ENCODE data around the gene FCGR3A. TPM values are rescaled to one million over a fixed set of nuclear protein-coding genes. Genes with fewer than 3 reads are reported as not detected.
"Not testable (repeated sequence)": the region's sequence is repeated elsewhere in the genome, so short reads cannot be mapped to it uniquely, and the experiment has no call there.

The FCGR3A gene
- total RNA-seq (0.66 TPM), polyA plus RNA-seq (ENCODE audit: insufficient read depth in 1 of 8, insufficient read length in 8 of 8, low replicate concordance in 1 of 8) (1 to 10 TPM in 7 of 8 donors, under 1 TPM in 1; 0.99 to 3.1 (median 1.9) TPM)
- long read RNA-seq, donor 1, partial matches to known transcripts, result 0 of 1 reads
- long read RNA-seq, donor 1, other reads (novel, unspliced or antisense), result 0 of 1 reads
- long read RNA-seq, donor 2, result 0 reads
- long read RNA-seq, donor 3, partial matches to known transcripts, result 0 of 1 reads
- long read RNA-seq, donor 3, other reads (novel, unspliced or antisense), result 0 of 1 reads
- long read RNA-seq, donor 4, result 0 reads
- long read RNA-seq, donor 5, partial matches to known transcripts, result 0 of 1 reads
- long read RNA-seq, donor 5, other reads (novel, unspliced or antisense), result 0 of 1 reads
- long read RNA-seq, donor 6, partial matches to known transcripts, result 0 of 2 reads
- long read RNA-seq, donor 6, other reads (novel, unspliced or antisense), result 0 of 2 reads
- long read RNA-seq, donor 7, partial matches to known transcripts, result 0 of 1 reads
- long read RNA-seq, donor 7, other reads (novel, unspliced or antisense), result 0 of 1 reads
- long read RNA-seq, donor 8, result 0 reads
- long read RNA-seq, donor 9, result 0 reads
- long read RNA-seq, donor 10, result 0 reads
- long read RNA-seq, donor 11, result 0 reads

DNA sequence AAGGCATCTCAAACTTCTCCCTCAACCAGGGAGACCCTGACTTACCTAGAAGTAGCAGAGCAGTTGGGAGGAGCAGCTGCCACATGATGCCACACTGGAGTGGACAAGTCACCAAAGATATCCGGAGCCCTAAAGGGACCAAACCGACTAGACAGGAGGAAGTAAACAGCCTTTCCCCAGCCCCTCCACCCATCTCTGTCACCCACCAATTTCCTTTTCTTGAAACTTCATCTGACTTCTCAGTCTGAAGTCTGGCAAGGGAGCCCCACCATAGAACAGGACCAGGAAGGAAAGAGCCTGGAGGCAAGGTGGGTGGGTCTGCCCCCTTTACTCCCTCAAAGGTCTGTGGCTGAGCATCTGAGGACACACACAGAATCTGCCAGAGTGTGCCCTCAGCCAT, at the start of gene FCGR3A:
FCGR3A (minus strand) TSS at position 167 of the 400 bp plus-strand sequence; CDS start at position 85, 82 bp downstream.
- Histone ChIP-seq H3K27ac (ENCODE audit: low read length) (no peak within 1 kb of the TSS), H3K4me3 (ENCODE audit: low read length) (no peak within 1 kb of the TSS)
- no peak for DNase-seq

DNA sequence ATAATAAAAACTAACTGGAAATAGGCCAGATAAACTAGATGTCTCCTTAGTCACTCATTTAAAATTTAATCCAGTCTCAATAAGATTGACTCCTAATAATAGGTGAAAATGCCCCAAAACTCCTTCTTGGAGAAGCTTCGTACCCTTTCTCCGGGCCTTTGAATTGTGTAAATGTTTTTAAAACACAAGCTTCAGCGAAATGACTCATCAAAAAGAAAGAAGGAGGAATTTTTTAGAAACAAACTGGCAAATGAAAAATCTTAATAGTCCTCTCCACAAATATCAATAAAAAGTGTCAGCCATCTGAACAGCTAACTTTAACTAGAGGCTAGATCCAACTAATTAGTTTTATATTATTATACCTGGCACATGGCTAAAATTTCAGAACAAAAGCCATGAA, 47.5 kb upstream of the FCGR3A start:
- DNase-seq; H3K36me3 ChIP-seq (ENCODE audit: control insufficient read depth, insufficient read depth, low read length); H3K9me3 ChIP-seq (replicated peaks; ENCODE audit: control insufficient read depth, low read depth, low read length); H3K4me3 ChIP-seq (ENCODE audit: low read length); H3K27me3 ChIP-seq (ENCODE audit: control insufficient read depth, insufficient read depth, low read length); H3K27ac ChIP-seq (ENCODE audit: low read length); H3K4me1 ChIP-seq (ENCODE audit: control insufficient read depth, insufficient read depth, low read length): not testable (repeated sequence)
- WGBS (ENCODE audit: insufficient coverage), result no CpG with 5 or more reads among the region's 3 CpGs

More for the DNA sequence above, at the start of gene FCGR3A:
- Histone ChIP-seq H3K9me3 (replicated peaks; ENCODE audit: control insufficient read depth, low read depth, low read length) (no peaks in the 10 kb centered on the region), H3K4me1 (ENCODE audit: control insufficient read depth, insufficient read depth, low read length) (no peaks in the 10 kb centered on the region), H3K27me3 (ENCODE audit: control insufficient read depth, insufficient read depth, low read length) (no peaks in the 10 kb centered on the region), H3K36me3 (ENCODE audit: control insufficient read depth, insufficient read depth, low read length) (no peaks in the 10 kb centered on the region)
- WGBS (ENCODE audit: insufficient coverage), result no CpG with 5 or more reads among the region's 2 CpGs

DNA sequence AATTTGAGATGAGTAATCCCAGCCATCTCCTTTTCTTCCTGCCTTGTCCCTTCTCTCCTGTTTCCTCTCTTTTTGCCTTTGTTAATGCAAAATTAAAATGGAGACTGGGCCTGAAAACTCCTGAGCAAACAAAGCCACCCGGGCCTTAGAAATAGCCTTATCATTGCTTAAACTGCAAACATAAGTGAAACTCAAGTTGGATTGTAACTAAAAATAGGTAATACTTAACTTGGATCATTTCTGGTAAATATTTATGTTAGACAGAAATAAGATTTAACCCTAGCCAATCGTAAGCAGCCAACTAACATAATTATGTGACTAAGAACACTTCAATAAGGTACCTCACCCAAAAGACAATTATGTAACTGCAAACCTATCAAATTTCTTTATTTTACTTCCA, 46.0 kb upstream of the FCGR3A start:
- H3K36me3 ChIP-seq (ENCODE audit: control insufficient read depth, insufficient read depth, low read length); H3K27me3 ChIP-seq (ENCODE audit: control insufficient read depth, insufficient read depth, low read length); H3K4me1 ChIP-seq (ENCODE audit: control insufficient read depth, insufficient read depth, low read length); H3K4me3 ChIP-seq (ENCODE audit: low read length); H3K27ac ChIP-seq (ENCODE audit: low read length); DNase-seq; H3K9me3 ChIP-seq (replicated peaks; ENCODE audit: control insufficient read depth, low read depth, low read length): not testable (repeated sequence)
- no CpG with 5 or more reads among the region's 2 CpGs for WGBS (ENCODE audit: insufficient coverage)

DNA sequence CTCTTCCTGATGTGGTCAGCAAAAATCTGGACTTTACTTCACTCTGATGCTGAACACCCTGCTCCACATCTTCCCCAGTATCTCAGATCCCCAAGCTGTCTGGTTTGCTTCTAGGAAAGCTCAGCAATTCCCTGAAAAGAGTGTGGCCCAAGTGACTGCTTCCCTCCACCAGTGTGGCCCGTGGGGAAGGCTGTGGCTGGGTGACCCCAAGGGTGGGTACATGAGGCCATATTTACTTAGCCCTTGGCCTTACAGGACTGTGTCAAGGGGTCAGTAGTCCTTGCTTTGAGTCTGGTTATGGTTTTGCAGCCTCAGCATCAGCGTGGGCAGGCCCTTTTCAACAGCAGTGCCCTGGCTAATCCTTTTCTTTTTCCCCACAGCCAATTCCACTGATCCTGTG, 45.6 kb upstream of the FCGR3A start:
- not testable (repeated sequence) for H3K9me3 ChIP-seq (replicated peaks; ENCODE audit: control insufficient read depth, low read depth, low read length); H3K27me3 ChIP-seq (ENCODE audit: control insufficient read depth, insufficient read depth, low read length); H3K27ac ChIP-seq (ENCODE audit: low read length); H3K4me1 ChIP-seq (ENCODE audit: control insufficient read depth, insufficient read depth, low read length); H3K36me3 ChIP-seq (ENCODE audit: control insufficient read depth, insufficient read depth, low read length); DNase-seq; H3K4me3 ChIP-seq (ENCODE audit: low read length)
- no CpG with 5 or more reads among the region's 2 CpGs for WGBS (ENCODE audit: insufficient coverage)

DNA sequence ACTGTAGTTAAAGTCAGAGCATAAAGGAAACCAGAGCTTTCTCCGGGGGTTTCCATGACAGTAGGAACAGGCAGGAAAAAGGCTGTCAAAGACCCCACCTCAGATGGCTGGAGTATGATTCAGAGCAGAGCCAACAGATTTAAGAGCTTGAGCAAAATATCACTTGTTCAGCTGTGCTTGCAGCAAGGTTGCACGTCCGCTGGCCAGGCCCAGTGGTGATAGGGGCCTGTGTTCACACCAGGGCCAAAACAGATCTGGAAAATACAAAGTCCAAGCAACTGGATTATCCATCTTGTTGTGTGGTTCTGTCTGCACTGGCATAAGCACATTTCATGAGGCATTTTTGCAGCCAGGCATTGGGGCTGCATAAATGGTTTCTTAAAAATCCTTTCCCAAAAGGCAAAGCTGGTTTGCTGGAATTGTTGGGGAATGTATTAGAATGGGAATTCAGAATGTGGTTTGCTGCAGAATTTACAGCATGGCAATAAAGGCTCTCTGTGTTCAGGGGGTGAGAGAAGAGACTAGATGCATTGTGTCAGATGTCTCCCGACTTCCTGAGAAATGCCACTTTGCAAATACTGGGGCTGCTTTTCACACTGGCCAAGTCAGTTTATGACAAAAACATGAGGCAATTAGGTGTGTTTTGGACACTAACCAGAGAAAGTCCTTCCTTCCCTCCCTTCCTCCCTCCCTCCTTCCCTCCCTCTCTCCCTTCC, 44.8 kb upstream of the FCGR3A start:
- H3K27me3 ChIP-seq (ENCODE audit: control insufficient read depth, insufficient read depth, low read length); H3K4me3 ChIP-seq (ENCODE audit: low read length); H3K36me3 ChIP-seq (ENCODE audit: control insufficient read depth, insufficient read depth, low read length); H3K27ac ChIP-seq (ENCODE audit: low read length); DNase-seq; H3K9me3 ChIP-seq (replicated peaks; ENCODE audit: control insufficient read depth, low read depth, low read length); H3K4me1 ChIP-seq (ENCODE audit: control insufficient read depth, insufficient read depth, low read length): not testable (repeated sequence)
- WGBS (ENCODE audit: insufficient coverage), result 80% methylated on average over 2 of the region's 4 CpGs

DNA sequence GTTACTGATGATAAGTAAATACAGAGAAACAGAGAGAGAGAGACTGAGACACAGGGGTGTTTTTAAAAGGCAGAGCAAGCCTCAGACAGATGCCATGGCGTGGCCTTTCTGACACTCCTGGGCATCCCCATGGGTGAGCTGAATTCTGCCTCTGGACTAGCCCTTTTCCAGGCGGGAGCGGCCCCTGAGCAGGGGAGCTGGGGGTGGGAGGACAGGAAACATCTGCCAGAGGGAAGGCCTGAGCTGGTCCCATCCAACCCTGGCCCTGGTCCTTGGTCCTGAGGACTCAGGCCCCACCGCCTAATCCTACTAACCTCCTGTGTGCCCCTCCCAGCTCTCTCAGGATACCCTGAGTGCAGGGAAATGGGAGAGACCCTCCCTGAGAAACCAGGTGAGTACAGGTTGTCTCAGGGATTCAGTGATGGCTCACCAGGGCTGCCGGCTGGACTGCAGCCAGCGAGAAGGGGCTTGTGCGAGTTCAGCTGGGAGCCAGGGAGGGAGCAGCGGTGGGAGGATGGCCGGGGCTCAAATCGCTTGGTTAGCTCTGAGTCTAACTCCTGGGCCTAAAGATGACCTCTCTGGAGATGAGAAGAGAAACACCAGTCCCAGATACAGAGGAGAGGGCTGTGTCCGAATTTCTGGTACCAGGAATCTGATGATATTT, 43.6 kb upstream of the FCGR3A start:
- not testable (repeated sequence) for H3K4me3 ChIP-seq (ENCODE audit: low read length)

DNA sequence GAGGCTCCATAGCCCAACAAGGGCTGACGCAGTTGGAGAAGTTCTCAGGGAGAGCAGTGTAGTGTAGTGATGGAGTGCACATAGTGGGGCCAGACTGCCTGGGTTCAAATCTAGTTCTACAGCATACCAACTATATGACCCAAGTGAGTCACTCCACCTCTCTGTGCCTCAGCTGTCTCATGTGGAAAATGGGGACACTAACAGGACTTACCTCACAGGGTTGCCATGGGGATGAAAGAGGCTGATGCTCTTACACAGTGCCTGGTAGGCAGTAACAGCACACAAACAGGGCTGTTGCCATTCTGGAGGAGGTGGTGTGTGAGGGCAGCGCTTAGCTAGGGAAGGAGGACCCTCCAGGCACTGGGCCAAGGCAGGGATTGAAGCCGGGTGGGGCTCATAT, 43.0 kb upstream of the FCGR3A start:
- not testable (repeated sequence) for DNase-seq; H3K27ac ChIP-seq (ENCODE audit: low read length); H3K4me1 ChIP-seq (ENCODE audit: control insufficient read depth, insufficient read depth, low read length); H3K4me3 ChIP-seq (ENCODE audit: low read length); H3K36me3 ChIP-seq (ENCODE audit: control insufficient read depth, insufficient read depth, low read length); H3K27me3 ChIP-seq (ENCODE audit: control insufficient read depth, insufficient read depth, low read length); H3K9me3 ChIP-seq (replicated peaks; ENCODE audit: control insufficient read depth, low read depth, low read length)
- WGBS (ENCODE audit: insufficient coverage), result no CpG with 5 or more reads among the region's 3 CpGs

More for the DNA sequence above, 43.6 kb upstream of the FCGR3A start:
- WGBS (ENCODE audit: insufficient coverage), result 41% methylated on average over 7 of the region's 11 CpGs
- H3K4me1 ChIP-seq (ENCODE audit: control insufficient read depth, insufficient read depth, low read length); H3K27me3 ChIP-seq (ENCODE audit: control insufficient read depth, insufficient read depth, low read length); H3K9me3 ChIP-seq (replicated peaks; ENCODE audit: control insufficient read depth, low read depth, low read length); DNase-seq; H3K27ac ChIP-seq (ENCODE audit: low read length); H3K36me3 ChIP-seq (ENCODE audit: control insufficient read depth, insufficient read depth, low read length): not testable (repeated sequence)

DNA sequence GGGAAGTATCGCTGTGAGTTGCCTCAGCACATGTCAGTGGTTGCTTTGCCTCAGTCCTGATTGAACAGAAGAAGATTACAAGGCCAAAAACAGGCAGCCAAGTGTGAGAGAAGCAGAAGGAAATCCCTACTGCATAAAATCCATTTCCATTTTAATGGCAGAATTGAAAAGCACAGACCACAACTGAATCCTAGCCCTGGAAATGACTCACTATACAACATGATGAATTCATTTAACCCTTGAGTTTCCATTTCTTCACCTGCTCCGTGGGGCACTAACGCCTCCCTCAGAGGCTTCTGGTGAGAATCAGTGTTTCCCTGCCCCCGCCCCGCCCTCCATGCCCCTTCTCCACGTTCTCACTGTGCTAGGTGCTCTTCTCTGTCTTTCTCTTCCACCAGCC, 40.3 kb upstream of the FCGR3A start:
- not testable (repeated sequence) for H3K4me1 ChIP-seq (ENCODE audit: control insufficient read depth, insufficient read depth, low read length); H3K36me3 ChIP-seq (ENCODE audit: control insufficient read depth, insufficient read depth, low read length)
- WGBS (ENCODE audit: insufficient coverage), result no CpG with 5 or more reads among the region's 6 CpGs

DNA sequence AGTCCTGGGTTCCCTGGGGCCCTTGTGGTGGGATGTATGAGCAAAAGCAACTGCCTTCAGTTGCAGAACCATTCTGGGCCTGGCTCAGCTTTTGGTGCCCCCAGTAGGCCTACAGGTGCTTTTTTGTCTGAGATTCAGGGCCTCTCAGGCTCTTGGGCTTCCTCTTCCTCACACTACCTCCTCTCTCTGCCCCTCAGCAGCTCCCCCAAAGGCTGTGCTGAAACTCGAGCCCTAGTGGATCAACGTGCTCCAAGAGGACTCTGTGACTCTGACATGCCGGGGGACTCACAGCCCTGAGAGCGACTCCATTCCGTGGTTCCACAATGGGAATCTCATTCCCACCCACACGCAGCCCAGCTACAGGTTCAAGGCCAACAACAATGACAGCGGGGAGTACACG, 39.7 kb upstream of the FCGR3A start:
- not testable (repeated sequence) for H3K27me3 ChIP-seq (ENCODE audit: control insufficient read depth, insufficient read depth, low read length); H3K4me3 ChIP-seq (ENCODE audit: low read length); H3K9me3 ChIP-seq (replicated peaks; ENCODE audit: control insufficient read depth, low read depth, low read length); H3K27ac ChIP-seq (ENCODE audit: low read length); H3K4me1 ChIP-seq (ENCODE audit: control insufficient read depth, insufficient read depth, low read length); DNase-seq; H3K36me3 ChIP-seq (ENCODE audit: control insufficient read depth, insufficient read depth, low read length)
- 29% methylated on average over 2 of the region's 8 CpGs for whole genome bisulfite sequencing (ENCODE audit: insufficient coverage)

More for the DNA sequence above, 40.3 kb upstream of the FCGR3A start:
- DNase-seq; H3K4me3 ChIP-seq (ENCODE audit: low read length); H3K9me3 ChIP-seq (replicated peaks; ENCODE audit: control insufficient read depth, low read depth, low read length); H3K27me3 ChIP-seq (ENCODE audit: control insufficient read depth, insufficient read depth, low read length); H3K27ac ChIP-seq (ENCODE audit: low read length): not testable (repeated sequence)

DNA sequence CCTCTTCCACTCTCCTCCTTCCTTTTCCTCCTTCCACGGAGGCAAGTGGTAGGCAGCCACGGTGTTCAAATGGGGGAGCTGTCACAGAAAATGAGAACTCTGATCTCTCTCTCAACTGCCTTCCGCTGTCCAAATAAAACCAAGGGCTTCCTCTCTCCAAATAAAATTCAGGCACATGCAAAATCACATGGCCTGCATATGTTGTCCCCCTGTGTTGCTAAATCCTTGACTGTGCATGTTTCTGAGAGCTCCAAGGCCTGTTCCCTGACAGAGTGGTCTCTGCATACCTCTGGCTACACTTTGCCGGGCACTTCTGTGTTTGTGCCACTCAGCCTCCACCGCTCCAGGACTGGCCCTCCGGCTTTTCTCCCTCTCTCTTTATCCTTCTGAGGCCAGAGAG, 39.0 kb upstream of the FCGR3A start:
- not testable (repeated sequence) for DNase-seq; H3K4me1 ChIP-seq (ENCODE audit: control insufficient read depth, insufficient read depth, low read length); H3K4me3 ChIP-seq (ENCODE audit: low read length); H3K27me3 ChIP-seq (ENCODE audit: control insufficient read depth, insufficient read depth, low read length); H3K27ac ChIP-seq (ENCODE audit: low read length); H3K36me3 ChIP-seq (ENCODE audit: control insufficient read depth, insufficient read depth, low read length); H3K9me3 ChIP-seq (replicated peaks; ENCODE audit: control insufficient read depth, low read depth, low read length)
- no CpG with 5 or more reads among the region's 6 CpGs for WGBS (ENCODE audit: insufficient coverage)

Data from muscle of leg (tissue), 16 donors.